Mucosa of rectum (tissue), 2 donors: ENCODE results near the gene DMWD.
A peak's percentile ranks its signal among the peaks of the same experiment; 100 is the strongest.

Source experiments
- H3K27ac ChIP-seq, 2 donors: one replicate each; pipeline ENCODE4 v1.7.0; 2013; ENCODE audit warnings: inconsistent platforms in 2 of 2, low read depth in 2 of 2, low read length in 2 of 2
- H3K27me3 ChIP-seq, 2 donors: one replicate each; pipeline ENCODE4 v1.7.0; 2013; ENCODE audit warnings: low read length in 2 of 2; ENCODE audit not compliant: control insufficient read depth in 2 of 2, insufficient read depth in 2 of 2
- H3K36me3 ChIP-seq, 2 donors: one replicate each; pipeline ENCODE4 v1.7.0; 2013; ENCODE audit warnings: low read length in 2 of 2; ENCODE audit not compliant: control insufficient read depth in 2 of 2, insufficient read depth in 2 of 2
- H3K4me1 ChIP-seq, 2 donors: one replicate each; pipeline ENCODE4 v1.7.0; 2013; ENCODE audit warnings: low read length in 2 of 2, mild to moderate bottlenecking in 1 of 2; ENCODE audit not compliant: control insufficient read depth in 2 of 2, insufficient read depth in 2 of 2
- H3K4me3 ChIP-seq, 2 donors: one replicate each; pipeline ENCODE4 v1.7.0; 2013; ENCODE audit warnings: low read length in 2 of 2
- H3K9ac ChIP-seq, 2 donors: one replicate each; pipeline ENCODE4 v1.7.0; 2013; ENCODE audit warnings: low read length in 2 of 2, low read depth in 1 of 2, mild to moderate bottlenecking in 1 of 2
- H3K9me3 ChIP-seq, 2 donors: one replicate each; pipeline ENCODE4 v1.7.0; 2013; ENCODE audit warnings: low read length in 2 of 2; ENCODE audit not compliant: control insufficient read depth in 2 of 2
- donor health status: healthy.
- donor health status: Normal muscosa, but diverticular disease.

Gene DMWD

GRCh38 chr19:45764945-45765701 lies 27.5 kb downstream of the DMWD start:
- Histone ChIP-seq H3K27ac (no peak overlapping the region), H3K36me3 (no peaks in the 10 kb centered on the region), H3K4me1 (peaks cover 11 to 13% of the 10 kb centered on the region in 2 donors), H3K27me3 (no peaks in the 10 kb centered on the region), H3K9me3 (no peaks in the 10 kb centered on the region), H3K9ac (no peak overlapping the region), H3K4me3 (no peak overlapping the region)

GRCh38 chr19:45764475-45764874 lies 28.2 kb downstream of the DMWD start:
- no peak overlapping the region for H3K9ac ChIP-seq
- no peaks in the 10 kb centered on the region for H3K27me3 ChIP-seq
- no peak overlapping the region for H3K4me3 ChIP-seq
- no peak overlapping the region for H3K27ac ChIP-seq
- H3K4me1 ChIP-seq: peaks cover 9 to 11% of the 10 kb centered on the region in 2 donors
- no peaks in the 10 kb centered on the region for H3K9me3 ChIP-seq
- no peaks in the 10 kb centered on the region for H3K36me3 ChIP-seq

- H3K9me3 ChIP-seq: no peaks in the 10 kb centered on the region
- peak overlapping the region in 1 of 2 donors; percentile 1 for H3K9ac ChIP-seq
- no peak overlapping the region for H3K4me3 ChIP-seq
- peaks cover 9 to 11% of the 10 kb centered on the region in 2 donors for H3K4me1 ChIP-seq
- H3K27me3 ChIP-seq: no peaks in the 10 kb centered on the region
- no peak overlapping the region for H3K27ac ChIP-seq
- no peaks in the 10 kb centered on the region for H3K36me3 ChIP-seq
Observed at GRCh38 chr19:45763691-45764294, 28.9 kb downstream of the DMWD start.

GRCh38 chr19:45762870-45763631 lies 29.6 kb downstream of the DMWD start:
- Histone ChIP-seq H3K9me3 (no peaks in the 10 kb centered on the region), H3K9ac (no peak overlapping the region), H3K4me3 (no peak overlapping the region), H3K27ac (no peak overlapping the region), H3K36me3 (no peaks in the 10 kb centered on the region), H3K4me1 (peaks cover 9 to 11% of the 10 kb centered on the region in 2 donors), H3K27me3 (no peaks in the 10 kb centered on the region)

GRCh38 chr19:45761714-45762113 lies 30.9 kb downstream of the DMWD start:
- Histone ChIP-seq H3K9me3 (no peaks in the 10 kb centered on the region), H3K4me3 (no peak overlapping the region), H3K36me3 (no peaks in the 10 kb centered on the region), H3K9ac (no peak overlapping the region), H3K27me3 (no peaks in the 10 kb centered on the region), H3K27ac (no peak overlapping the region), H3K4me1 (peaks cover 4 to 9% of the 10 kb centered on the region in 2 donors)

- Histone ChIP-seq H3K4me3 (no peak overlapping the region), H3K27ac (no peak overlapping the region), H3K36me3 (no peaks in the 10 kb centered on the region), H3K9ac (no peak overlapping the region), H3K27me3 (no peaks in the 10 kb centered on the region), H3K4me1 (no peaks in the 10 kb centered on the region), H3K9me3 (no peaks in the 10 kb centered on the region)
Observed at GRCh38 chr19:45758921-45759320, 33.7 kb downstream of the DMWD start.

GRCh38 chr19:45757695-45758094 lies 35.0 kb downstream of the DMWD start:
- no peak overlapping the region for H3K27ac ChIP-seq
- no peaks in the 10 kb centered on the region for H3K4me1 ChIP-seq
- H3K27me3 ChIP-seq: no peaks in the 10 kb centered on the region
- H3K9me3 ChIP-seq: no peaks in the 10 kb centered on the region
- H3K9ac ChIP-seq: no peak overlapping the region
- no peak overlapping the region for H3K4me3 ChIP-seq
- H3K36me3 ChIP-seq: no peaks in the 10 kb centered on the region

- no peak overlapping the region for H3K4me3 ChIP-seq
- no peaks in the 10 kb centered on the region for H3K4me1 ChIP-seq
- H3K9ac ChIP-seq: no peak overlapping the region
- no peaks in the 10 kb centered on the region for H3K36me3 ChIP-seq
- no peak overlapping the region for H3K27ac ChIP-seq
- H3K27me3 ChIP-seq: no peaks in the 10 kb centered on the region
- H3K9me3 ChIP-seq: no peaks in the 10 kb centered on the region
Observed at GRCh38 chr19:45754323-45754722, 38.3 kb downstream of the DMWD start.

- Histone ChIP-seq H3K36me3 (no peaks in the 10 kb centered on the region), H3K4me1 (no peaks in the 10 kb centered on the region), H3K4me3 (no peak overlapping the region), H3K9ac (no peak overlapping the region), H3K9me3 (no peaks in the 10 kb centered on the region), H3K27ac (no peak overlapping the region), H3K27me3 (no peaks in the 10 kb centered on the region)
Observed at GRCh38 chr19:45753548-45753947, 39.1 kb downstream of the DMWD start.

GRCh38 chr19:45752639-45753038 lies 40.0 kb downstream of the DMWD start:
- H3K9me3 ChIP-seq: no peaks in the 10 kb centered on the region
- H3K9ac ChIP-seq: no peak overlapping the region
- H3K36me3 ChIP-seq: no peaks in the 10 kb centered on the region
- H3K27ac ChIP-seq: no peak overlapping the region
- H3K4me1 ChIP-seq: no peaks in the 10 kb centered on the region
- H3K4me3 ChIP-seq: no peak overlapping the region
- no peaks in the 10 kb centered on the region for H3K27me3 ChIP-seq
